Measurements from ENCODE around the gene MTIF3. TPM values are rescaled to one million over a fixed set of nuclear protein-coding genes. Genes with fewer than 3 reads are reported as not detected.

The MTIF3 gene
- total RNA-seq, 1 experiment from 2014 or later, result 20.7 TPM

DNA sequence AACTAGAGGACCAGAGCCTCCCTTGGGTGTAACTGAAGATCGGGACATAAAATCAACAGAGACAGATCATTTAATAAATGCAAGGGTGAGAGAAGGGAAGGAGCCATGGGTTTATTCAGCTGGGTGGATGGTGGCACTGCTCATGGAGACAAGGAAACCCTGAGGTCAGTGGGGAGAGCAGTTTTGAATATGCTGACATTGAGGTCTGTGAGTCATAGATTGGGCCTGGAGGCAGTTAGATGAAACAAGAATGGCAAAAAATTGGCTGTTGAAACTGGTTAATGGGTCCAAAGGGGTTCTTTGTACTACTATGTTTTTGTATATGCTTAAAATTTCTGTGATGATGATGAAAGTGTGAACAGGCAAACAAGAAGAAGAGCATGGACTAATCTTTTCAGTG, 31.0 kb downstream of the MTIF3 start:
- no peak overlapping the region for H3K27ac ChIP-seq (ENCODE audit: low read length)
- CTCF ChIA-PET, result no interaction called here
- POLR2A ChIA-PET, result no interaction called here
- TF ChIP-seq, protein P1, sequence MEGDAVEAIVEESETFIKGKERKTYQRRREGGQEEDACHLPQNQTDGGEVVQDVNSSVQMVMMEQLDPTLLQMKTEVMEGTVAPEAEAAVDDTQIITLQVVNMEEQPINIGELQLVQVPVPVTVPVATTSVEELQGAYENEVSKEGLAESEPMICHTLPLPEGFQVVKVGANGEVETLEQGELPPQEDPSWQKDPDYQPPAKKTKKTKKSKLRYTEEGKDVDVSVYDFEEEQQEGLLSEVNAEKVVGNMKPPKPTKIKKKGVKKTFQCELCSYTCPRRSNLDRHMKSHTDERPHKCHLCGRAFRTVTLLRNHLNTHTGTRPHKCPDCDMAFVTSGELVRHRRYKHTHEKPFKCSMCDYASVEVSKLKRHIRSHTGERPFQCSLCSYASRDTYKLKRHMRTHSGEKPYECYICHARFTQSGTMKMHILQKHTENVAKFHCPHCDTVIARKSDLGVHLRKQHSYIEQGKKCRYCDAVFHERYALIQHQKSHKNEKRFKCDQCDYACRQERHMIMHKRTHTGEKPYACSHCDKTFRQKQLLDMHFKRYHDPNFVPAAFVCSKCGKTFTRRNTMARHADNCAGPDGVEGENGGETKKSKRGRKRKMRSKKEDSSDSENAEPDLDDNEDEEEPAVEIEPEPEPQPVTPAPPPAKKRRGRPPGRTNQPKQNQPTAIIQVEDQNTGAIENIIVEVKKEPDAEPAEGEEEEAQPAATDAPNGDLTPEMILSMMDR (IDR thresholded peaks at IDR 0.05), result no peak
- no peaks in the 10 kb centered on the region for H3K27me3 ChIP-seq (ENCODE audit: control insufficient read depth, insufficient read depth, low read length)
- in situ Hi-C loops (cut with HindIII; ENCODE audit: low pct_unique_long_range_greater_than_20kb, low sequenced_read_pairs) (no loop called here), intact Hi-C loops (cut with micrococcal nuclease; ENCODE audit: unreplicated experiment) (no loop called here)
- no TSS peak for BruUV-seq (replicated peaks)
- no peaks in the 10 kb centered on the region for H3K4me1 ChIP-seq (ENCODE audit: control insufficient read depth, insufficient read depth, low read length)
- no peaks in the 10 kb centered on the region for H3K9me3 ChIP-seq (ENCODE audit: control insufficient read depth, insufficient read depth, low read depth, low read length)
- H3K4me3 ChIP-seq (ENCODE audit: low read depth in 2 of 2, low read length in 2 of 2), result no peak overlapping the region
- ATAC-seq, result no peak
- no peaks in the 10 kb centered on the region for H3K36me3 ChIP-seq (ENCODE audit: control insufficient read depth, insufficient read depth, low read length)
- DNase-seq (ENCODE audit: low read depth, low spot score), result no peak

DNA sequence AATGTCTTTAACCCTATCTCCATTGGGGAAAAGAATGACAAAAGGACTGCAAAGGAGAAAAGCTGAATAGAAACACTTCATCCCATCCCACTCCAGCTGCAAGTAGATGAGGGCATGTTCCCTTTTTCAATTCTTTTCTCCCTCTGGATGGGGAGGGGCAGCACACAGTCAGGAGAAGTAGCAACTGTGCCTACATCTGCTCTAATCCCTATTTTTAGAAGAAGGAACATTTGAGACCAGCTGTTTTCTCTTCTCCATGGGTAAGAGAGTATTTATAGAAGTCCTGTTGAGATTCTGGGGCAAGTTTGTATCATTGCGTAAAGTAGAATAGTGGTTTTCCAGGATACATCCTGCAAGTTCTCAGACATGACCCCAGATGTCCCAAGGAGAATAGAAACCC, 35.2 kb downstream of the MTIF3 start:
- ATAC-seq, result no peak
- no peak for DNase-seq (ENCODE audit: low read depth, low spot score)
- intact Hi-C loops (cut with micrococcal nuclease; ENCODE audit: unreplicated experiment) (no loop called here), in situ Hi-C loops (cut with HindIII; ENCODE audit: low pct_unique_long_range_greater_than_20kb, low sequenced_read_pairs) (no loop called here)
- no peaks in the 10 kb centered on the region for H3K4me1 ChIP-seq (ENCODE audit: control insufficient read depth, insufficient read depth, low read length)
- H3K36me3 ChIP-seq (ENCODE audit: control insufficient read depth, insufficient read depth, low read length), result no peaks in the 10 kb centered on the region
- no peak overlapping the region for H3K4me3 ChIP-seq (ENCODE audit: low read depth in 2 of 2, low read length in 2 of 2)
- H3K9me3 ChIP-seq (ENCODE audit: control insufficient read depth, insufficient read depth, low read depth, low read length), result no peaks in the 10 kb centered on the region
- 0 out of 2 replicates have a peak, but pooled peaks cover 5% of the 10 kb centered on the region for H3K27me3 ChIP-seq (ENCODE audit: control insufficient read depth, insufficient read depth, low read length)
- BruUV-seq (replicated peaks), result no TSS peak
- H3K27ac ChIP-seq (ENCODE audit: low read length), result no peak overlapping the region
- CTCF ChIA-PET, result no interaction called here
- POLR2A ChIA-PET, result interaction anchor here (0.5 kb wide), 1 partner anchor 54 kb away, joined by 3 read pairs; no protein-coding TSS in a partner anchor
- TF ChIP-seq POLR2AphosphoS5 (IDR thresholded peaks at IDR 0.05; ENCODE audit: low read depth, low read length) (no peak), SIN3A (IDR thresholded peaks at IDR 0.05; ENCODE audit: borderline replicate concordance, insufficient read depth, low read depth, low read length) (no peak), TCF7L2 (IDR thresholded peaks at IDR 0.05; ENCODE audit: low read depth, low read length) (no peak)
- TF ChIP-seq, protein P2, sequence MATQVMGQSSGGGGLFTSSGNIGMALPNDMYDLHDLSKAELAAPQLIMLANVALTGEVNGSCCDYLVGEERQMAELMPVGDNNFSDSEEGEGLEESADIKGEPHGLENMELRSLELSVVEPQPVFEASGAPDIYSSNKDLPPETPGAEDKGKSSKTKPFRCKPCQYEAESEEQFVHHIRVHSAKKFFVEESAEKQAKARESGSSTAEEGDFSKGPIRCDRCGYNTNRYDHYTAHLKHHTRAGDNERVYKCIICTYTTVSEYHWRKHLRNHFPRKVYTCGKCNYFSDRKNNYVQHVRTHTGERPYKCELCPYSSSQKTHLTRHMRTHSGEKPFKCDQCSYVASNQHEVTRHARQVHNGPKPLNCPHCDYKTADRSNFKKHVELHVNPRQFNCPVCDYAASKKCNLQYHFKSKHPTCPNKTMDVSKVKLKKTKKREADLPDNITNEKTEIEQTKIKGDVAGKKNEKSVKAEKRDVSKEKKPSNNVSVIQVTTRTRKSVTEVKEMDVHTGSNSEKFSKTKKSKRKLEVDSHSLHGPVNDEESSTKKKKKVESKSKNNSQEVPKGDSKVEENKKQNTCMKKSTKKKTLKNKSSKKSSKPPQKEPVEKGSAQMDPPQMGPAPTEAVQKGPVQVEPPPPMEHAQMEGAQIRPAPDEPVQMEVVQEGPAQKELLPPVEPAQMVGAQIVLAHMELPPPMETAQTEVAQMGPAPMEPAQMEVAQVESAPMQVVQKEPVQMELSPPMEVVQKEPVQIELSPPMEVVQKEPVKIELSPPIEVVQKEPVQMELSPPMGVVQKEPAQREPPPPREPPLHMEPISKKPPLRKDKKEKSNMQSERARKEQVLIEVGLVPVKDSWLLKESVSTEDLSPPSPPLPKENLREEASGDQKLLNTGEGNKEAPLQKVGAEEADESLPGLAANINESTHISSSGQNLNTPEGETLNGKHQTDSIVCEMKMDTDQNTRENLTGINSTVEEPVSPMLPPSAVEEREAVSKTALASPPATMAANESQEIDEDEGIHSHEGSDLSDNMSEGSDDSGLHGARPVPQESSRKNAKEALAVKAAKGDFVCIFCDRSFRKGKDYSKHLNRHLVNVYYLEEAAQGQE (IDR thresholded peaks at IDR 0.05; ENCODE audit: insufficient read depth in 1 of 2, low read depth in 2 of 2, low read length in 1 of 2), result no peak
- TF ChIP-seq, protein P1 (IDR thresholded peaks at IDR 0.05), result no peak

DNA sequence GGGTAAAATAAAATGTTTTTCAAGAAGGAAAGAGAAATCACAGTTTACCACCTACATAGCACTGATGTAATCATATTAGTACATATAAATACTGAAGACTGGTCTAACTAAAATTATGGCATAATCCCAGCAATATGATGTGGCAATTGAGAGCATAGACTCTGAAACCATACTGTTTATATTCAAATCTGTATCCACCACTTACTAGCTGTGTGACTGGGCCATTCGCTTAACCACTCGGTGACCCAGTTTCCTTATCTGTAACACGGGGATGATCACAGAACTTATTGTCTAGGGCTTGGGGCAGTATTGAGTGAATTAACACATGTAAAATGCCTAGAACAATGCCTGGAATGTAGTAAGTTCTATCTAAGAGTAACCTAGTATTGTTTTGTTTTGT, 39.0 kb downstream of the MTIF3 start:
- Histone ChIP-seq H3K27me3 (ENCODE audit: control insufficient read depth, insufficient read depth, low read length) (0 out of 2 replicates have a peak, but pooled peaks cover 5% of the 10 kb centered on the region), H3K9me3 (ENCODE audit: control insufficient read depth, insufficient read depth, low read depth, low read length) (no peaks in the 10 kb centered on the region), H3K27ac (ENCODE audit: low read length) (no peak overlapping the region), H3K4me3 (ENCODE audit: low read depth in 2 of 2, low read length in 2 of 2) (no peak overlapping the region), H3K36me3 (ENCODE audit: control insufficient read depth, insufficient read depth, low read length) (no peaks in the 10 kb centered on the region), H3K4me1 (ENCODE audit: control insufficient read depth, insufficient read depth, low read length) (no peaks in the 10 kb centered on the region)
- BruUV-seq (replicated peaks), result no TSS peak
- no peak for DNase-seq (ENCODE audit: low read depth, low spot score)
- no peak for ATAC-seq
- in situ Hi-C loops (cut with HindIII; ENCODE audit: low pct_unique_long_range_greater_than_20kb, low sequenced_read_pairs), result no loop called here
- CTCF ChIA-PET, result no interaction called here
- intact Hi-C loops (cut with micrococcal nuclease; ENCODE audit: unreplicated experiment), result no loop called here
- TF ChIP-seq, protein P1 (IDR thresholded peaks at IDR 0.05), result no peak
- no peak for TF ChIP-seq SIN3A (IDR thresholded peaks at IDR 0.05; ENCODE audit: borderline replicate concordance, insufficient read depth, low read depth, low read length)
- TF ChIP-seq, protein P2 (IDR thresholded peaks at IDR 0.05; ENCODE audit: insufficient read depth in 1 of 2, low read depth in 2 of 2, low read length in 1 of 2), result no peak
- no peak for TF ChIP-seq TCF7L2 (IDR thresholded peaks at IDR 0.05; ENCODE audit: low read depth, low read length)
- no peak for TF ChIP-seq POLR2AphosphoS5 (IDR thresholded peaks at IDR 0.05; ENCODE audit: low read depth, low read length)
- POLR2A ChIA-PET, result no interaction called here

Measured in Panc1 (cell line).